Lower leg skin (tissue), 4 donors: ENCODE results near the gene TIGD1. TPM values are rescaled to one million over a fixed set of nuclear protein-coding genes. Genes with fewer than 3 reads are reported as not detected.

ENCODE experiments used
- DNase-seq, 2 donors: peaks; one replicate each; pipeline ENCODE4 v3.0.0-alpha.2; 2019; ENCODE audit warnings: low spot score in 2 of 2
- H3K4me3 ChIP-seq: fragments of 200-600 bp; sonication (generic); 2 replicates; pipeline ENCODE4 v1.5.1; 2017; ENCODE audit warnings: mild to moderate bottlenecking, low read depth; ENCODE audit not compliant: poor library complexity, severe bottlenecking
- POLR2A ChIP-seq, 2 donors: fragments of 450-650 bp; IDR thresholded peaks; one replicate each; pipeline ENCODE4 v1.6.1; 2016 to 2017; ENCODE audit warnings: antibody characterized with exemption in 2 of 2, mild to moderate bottlenecking in 1 of 2, moderate library complexity in 1 of 2
- WGBS, 2 donors: methylation state at CpG; one replicate each; pipeline ENCODE4 v1.1.5; 2018; 5-methylcytosine and 5-hydroxymethylcytosine counted together
- intact Hi-C: fragments of 100-400 bp; cut with DNase I; formaldehyde crosslinking; loops from one replicate; pipeline ENCODE4 v1.15.0; 2023; ENCODE audit warnings: low total_unique reads
- total RNA-seq, 4 donors: library from RNA; depleted of rRNA; stranded (reverse); fragments of >200 nt; gene quantifications; one replicate each; pipeline ENCODE4 v1.1.0, GENCODE V29; 2016
- TF ChIP-seq, protein P1 (sequence below), 3 donors: fragments of 450-650 bp; IDR thresholded peaks; one replicate each; pipeline ENCODE4 v1.5.1; 2016; ENCODE audit warnings: antibody characterized with exemption in 3 of 3, mild to moderate bottlenecking in 3 of 3, moderate library complexity in 2 of 3

TIGD1 gene
- total RNA-seq, 4 donors from 2014 or later, result 2.2 to 5.4 (median 5.1) TPM

DNA sequence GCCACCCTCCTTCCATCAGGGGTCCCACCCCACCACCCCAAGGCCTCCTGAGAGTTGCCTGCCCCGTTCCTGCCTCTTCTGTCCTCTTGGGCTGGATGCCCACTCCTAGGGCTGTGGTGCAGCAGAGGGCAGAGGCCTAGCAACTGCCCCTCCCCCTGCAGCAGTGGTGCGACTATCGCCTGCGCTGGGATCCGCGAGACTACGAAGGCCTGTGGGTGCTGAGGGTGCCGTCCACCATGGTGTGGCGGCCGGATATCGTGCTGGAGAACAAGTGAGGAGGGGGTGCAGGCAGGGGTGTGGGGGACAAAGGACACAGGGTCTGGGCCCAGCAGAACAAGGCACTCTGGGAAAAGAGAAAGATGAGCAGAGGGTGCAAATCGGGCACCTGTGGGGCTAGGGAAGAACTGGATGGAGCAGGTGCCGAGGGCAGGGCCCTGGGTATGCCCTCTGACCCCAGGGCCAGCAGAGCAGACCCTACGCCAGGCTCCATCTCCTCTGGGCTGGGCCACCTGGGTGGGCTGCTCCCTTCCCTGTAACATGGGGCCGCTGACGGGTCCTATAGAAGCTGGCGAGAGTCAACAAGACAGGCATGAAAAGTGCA, 9.8 kb downstream of the TIGD1 start:
- intact Hi-C loops, result no loop called here
- no peak for TF ChIP-seq POLR2A (IDR thresholded peaks at IDR 0.05)
- TF ChIP-seq, protein P1, sequence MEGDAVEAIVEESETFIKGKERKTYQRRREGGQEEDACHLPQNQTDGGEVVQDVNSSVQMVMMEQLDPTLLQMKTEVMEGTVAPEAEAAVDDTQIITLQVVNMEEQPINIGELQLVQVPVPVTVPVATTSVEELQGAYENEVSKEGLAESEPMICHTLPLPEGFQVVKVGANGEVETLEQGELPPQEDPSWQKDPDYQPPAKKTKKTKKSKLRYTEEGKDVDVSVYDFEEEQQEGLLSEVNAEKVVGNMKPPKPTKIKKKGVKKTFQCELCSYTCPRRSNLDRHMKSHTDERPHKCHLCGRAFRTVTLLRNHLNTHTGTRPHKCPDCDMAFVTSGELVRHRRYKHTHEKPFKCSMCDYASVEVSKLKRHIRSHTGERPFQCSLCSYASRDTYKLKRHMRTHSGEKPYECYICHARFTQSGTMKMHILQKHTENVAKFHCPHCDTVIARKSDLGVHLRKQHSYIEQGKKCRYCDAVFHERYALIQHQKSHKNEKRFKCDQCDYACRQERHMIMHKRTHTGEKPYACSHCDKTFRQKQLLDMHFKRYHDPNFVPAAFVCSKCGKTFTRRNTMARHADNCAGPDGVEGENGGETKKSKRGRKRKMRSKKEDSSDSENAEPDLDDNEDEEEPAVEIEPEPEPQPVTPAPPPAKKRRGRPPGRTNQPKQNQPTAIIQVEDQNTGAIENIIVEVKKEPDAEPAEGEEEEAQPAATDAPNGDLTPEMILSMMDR (IDR thresholded peaks at IDR 0.05), result no peak
- WGBS, 2 donors, result 74 to 81% methylated on average over 17 of the region's 17 CpGs
- H3K4me3 ChIP-seq, result no peak overlapping the region
- peak in 1 of 2 donors; percentile 68 for DNase-seq

DNA sequence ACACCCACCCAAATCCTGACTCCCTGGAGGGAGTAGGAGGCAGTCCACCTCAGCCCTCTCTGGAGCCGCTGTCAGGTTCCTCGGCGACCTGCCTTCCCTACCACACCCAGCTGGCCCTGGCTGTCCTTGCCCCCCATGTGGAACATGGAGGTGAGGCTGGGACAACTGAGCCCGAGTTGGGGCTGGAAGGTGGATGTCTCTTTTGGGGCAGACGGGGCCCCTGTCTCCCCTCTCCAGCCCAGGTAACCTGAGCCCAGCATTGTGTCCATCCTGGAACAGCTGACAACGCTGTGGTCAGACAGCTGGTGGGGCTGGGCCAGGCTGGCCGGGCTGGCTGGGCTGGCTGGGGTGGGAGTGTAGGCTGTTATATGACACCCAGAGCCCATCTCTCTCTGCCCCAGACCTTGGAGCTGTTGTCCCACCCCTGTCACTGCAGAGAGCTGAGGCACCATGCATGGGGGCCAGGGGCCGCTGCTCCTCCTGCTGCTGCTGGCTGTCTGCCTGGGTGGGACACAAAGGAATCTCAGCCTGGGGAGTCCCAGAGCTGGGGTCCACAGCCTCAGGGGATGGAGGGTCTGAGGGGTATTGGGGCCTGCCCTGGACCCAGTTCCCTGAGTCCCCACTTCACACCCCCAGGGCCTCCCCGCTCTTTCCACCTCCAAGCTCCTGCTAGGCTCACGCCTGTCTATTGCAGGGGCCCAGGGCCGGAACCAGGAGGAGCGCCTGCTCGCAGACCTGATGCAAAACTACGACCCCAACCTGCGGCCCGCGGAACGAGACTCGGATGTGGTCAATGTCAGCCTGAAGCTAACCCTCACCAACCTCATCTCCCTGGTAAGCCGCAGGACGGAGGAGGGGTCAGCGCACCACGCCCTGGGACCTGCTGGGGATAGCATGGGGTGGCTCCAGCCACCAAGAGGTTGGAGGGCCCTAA, 10.8 kb downstream of the TIGD1 start, which contains the start of gene CHRNG:
TSS of gene CHRNG (plus strand) at position 395 of the 934 bp plus-strand sequence. CDS start at position 451, 56 bp downstream.
- intact Hi-C loops, result no loop called here
- DNase-seq, result peak in 1 of 2 donors; percentile 83

DNA sequence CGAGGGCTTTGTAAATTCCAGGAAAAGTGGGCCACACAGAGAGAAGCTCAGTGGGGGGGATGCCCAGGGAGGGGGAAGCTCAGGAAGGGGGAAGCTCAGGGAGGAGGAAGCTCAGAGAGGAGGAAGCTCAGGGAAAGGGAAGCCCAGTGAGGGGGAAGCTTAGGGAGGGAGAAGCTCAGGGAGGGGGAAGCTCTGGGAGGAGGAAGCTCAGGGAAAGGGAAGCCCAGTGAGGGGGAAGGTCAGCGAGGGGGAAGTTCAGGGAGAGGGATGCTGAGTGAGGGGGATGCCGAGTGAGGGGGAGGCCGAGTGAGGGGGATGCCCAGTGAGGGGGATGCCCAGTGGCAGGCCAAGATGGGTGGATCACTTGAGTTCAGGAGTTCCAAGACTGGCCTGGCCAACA, 11.7 kb downstream of the TIGD1 start:
- TF ChIP-seq POLR2A (IDR thresholded peaks at IDR 0.05), result no peak
- TF ChIP-seq, protein P1 (IDR thresholded peaks at IDR 0.05), result no peak
- 21 to 39% methylated on average over 4 of the region's 4 CpGs for WGBS, 2 donors
- DNase-seq, result peak in 1 of 2 donors; percentile 58
- intact Hi-C loops, result no loop called here
- H3K4me3 ChIP-seq, result no peak overlapping the region

More for the DNA sequence above, 10.8 kb downstream of the TIGD1 start, which contains the start of gene CHRNG:
- no peak for TF ChIP-seq POLR2A (IDR thresholded peaks at IDR 0.05)
- TF ChIP-seq, protein P1 (IDR thresholded peaks at IDR 0.05), result no peak
- H3K4me3 ChIP-seq, result no peak within 1 kb of the TSS
- WGBS, 2 donors, result 56 to 61% methylated on average over 18 to 19 of the region's 23 CpGs

DNA sequence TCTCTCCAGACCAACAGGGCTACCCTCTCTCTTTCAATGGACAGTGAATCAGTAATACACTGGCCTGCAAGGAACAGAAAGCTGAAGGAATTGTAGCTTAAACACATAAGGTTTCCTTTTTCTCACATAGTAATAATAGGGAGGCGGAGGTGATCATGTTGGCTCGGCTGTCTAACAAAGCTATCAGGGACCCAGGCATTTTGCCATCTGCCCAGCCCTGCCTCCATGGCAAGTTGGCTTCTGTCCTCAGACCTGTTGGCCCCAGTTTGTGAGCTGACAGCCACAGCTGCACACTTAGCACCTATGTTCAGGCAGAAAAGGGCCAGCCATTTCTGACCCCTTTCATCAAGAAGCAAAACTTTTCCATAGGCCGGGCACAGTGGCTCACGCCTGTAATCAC, 12.9 kb downstream of the TIGD1 start:
- DNase-seq, result peak in 1 of 2 donors; percentile 72

DNA sequence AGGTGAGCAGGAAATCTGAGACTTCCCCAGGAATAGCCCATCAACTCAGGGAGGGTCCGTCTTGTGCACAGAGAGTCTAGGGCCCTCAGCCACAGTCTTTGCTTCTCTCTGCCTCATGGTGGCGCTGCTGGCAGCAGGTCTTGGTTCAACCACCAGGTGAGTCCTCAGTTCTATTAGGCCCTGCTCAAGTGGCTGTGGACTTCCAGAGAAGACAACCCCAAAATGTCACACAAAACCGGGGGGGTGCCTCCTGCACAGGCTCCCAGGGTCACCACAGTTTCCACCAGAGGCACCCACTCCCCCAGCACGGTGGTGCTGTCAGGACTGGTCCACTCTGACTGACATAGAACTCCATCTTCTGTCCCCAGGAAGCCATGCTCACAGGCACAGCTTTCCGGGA, 13.3 kb downstream of the TIGD1 start:
- intact Hi-C loops, result no loop called here
- peak in 1 of 2 donors; percentile 61 for DNase-seq
- WGBS, 2 donors, result 50 to 73% methylated on average over 5 of the region's 5 CpGs
- TF ChIP-seq POLR2A (IDR thresholded peaks at IDR 0.05), result no peak
- TF ChIP-seq, protein P1 (IDR thresholded peaks at IDR 0.05), result no peak
- no peak overlapping the region for H3K4me3 ChIP-seq

More for the DNA sequence above, 12.9 kb downstream of the TIGD1 start:
- 59 to 84% methylated on average over 4 of the region's 4 CpGs for WGBS, 2 donors
- no peak overlapping the region for H3K4me3 ChIP-seq
- intact Hi-C loops, result no loop called here
- TF ChIP-seq, protein P1 (IDR thresholded peaks at IDR 0.05), result no peak
- TF ChIP-seq POLR2A (IDR thresholded peaks at IDR 0.05), result no peak
